ENCODE data around the gene CCDC88B.

The CCDC88B gene

GRCh38 chr11:64339754-64340408 lies at the start of gene CCDC88B:
Gene CCDC88B, plus strand, starts transcription at chr11:64340204. Its CDS starts 63 bp downstream, at chr11:64340267.
- Mint-ChIP-seq H3K27ac (peak within 1 kb of the TSS; percentile 96), H3K36me3 (no peaks in the 10 kb centered on the region), H3K4me3 (peak within 1 kb of the TSS; percentile 88), H3K4me1 (peaks cover 37% of the 10 kb centered on the region), H3K27me3 (no peaks in the 10 kb centered on the region), H3K9me3 (no peaks in the 10 kb centered on the region)

GRCh38 chr11:64290352-64291261 lies 49.4 kb upstream of the CCDC88B start:
- peaks cover 21% of the 10 kb centered on the region for H3K27me3 Mint-ChIP-seq
- peak overlapping the region; percentile 77 for H3K4me3 Mint-ChIP-seq
- H3K27ac Mint-ChIP-seq = peak overlapping the region; percentile 30
- H3K4me1 Mint-ChIP-seq = peaks cover 13% of the 10 kb centered on the region
- peaks cover 2% of the 10 kb centered on the region for H3K36me3 Mint-ChIP-seq
- no peaks in the 10 kb centered on the region for H3K9me3 Mint-ChIP-seq

- peaks cover 24% of the 10 kb centered on the region for H3K27me3 Mint-ChIP-seq
- H3K36me3 Mint-ChIP-seq = peaks cover 2% of the 10 kb centered on the region
- H3K4me1 Mint-ChIP-seq = peaks cover 12% of the 10 kb centered on the region
- peak within 1 kb of the TSS; percentile 30 for H3K27ac Mint-ChIP-seq
- no peaks in the 10 kb centered on the region for H3K9me3 Mint-ChIP-seq
- peak within 1 kb of the TSS; percentile 77 for H3K4me3 Mint-ChIP-seq
Observed at GRCh38 chr11:64291262-64291751, 48.7 kb upstream of the CCDC88B start, which contains the start of gene KCNK4. Gene KCNK4, plus strand, starts transcription at chr11:64291302. Its CDS starts 1,717 bp downstream, at chr11:64293019.

GRCh38 chr11:64291752-64292459 lies 48.1 kb upstream of the CCDC88B start:
- no peak overlapping the region for H3K4me3 Mint-ChIP-seq
- peaks cover 2% of the 10 kb centered on the region for H3K36me3 Mint-ChIP-seq
- H3K27ac Mint-ChIP-seq = no peak overlapping the region
- no peaks in the 10 kb centered on the region for H3K9me3 Mint-ChIP-seq
- H3K4me1 Mint-ChIP-seq = peaks cover 6% of the 10 kb centered on the region
- H3K27me3 Mint-ChIP-seq = peaks cover 29% of the 10 kb centered on the region

GRCh38 chr11:64292460-64293254 lies 47.3 kb upstream of the CCDC88B start:
- H3K36me3 Mint-ChIP-seq = peaks cover 2% of the 10 kb centered on the region
- H3K4me3 Mint-ChIP-seq = peak overlapping the region; percentile 64
- H3K9me3 Mint-ChIP-seq = no peaks in the 10 kb centered on the region
- H3K4me1 Mint-ChIP-seq = peaks cover 7% of the 10 kb centered on the region
- no peak overlapping the region for H3K27ac Mint-ChIP-seq
- peaks cover 33% of the 10 kb centered on the region for H3K27me3 Mint-ChIP-seq

- H3K4me3 Mint-ChIP-seq = no peak overlapping the region
- H3K27ac Mint-ChIP-seq = peak overlapping the region; percentile 20
- H3K36me3 Mint-ChIP-seq = peaks cover 2% of the 10 kb centered on the region
- H3K4me1 Mint-ChIP-seq = peaks cover 12% of the 10 kb centered on the region
- peaks cover 41% of the 10 kb centered on the region for H3K27me3 Mint-ChIP-seq
- no peaks in the 10 kb centered on the region for H3K9me3 Mint-ChIP-seq
Observed at GRCh38 chr11:64294774-64295173, 45.2 kb upstream of the CCDC88B start.

- Mint-ChIP-seq H3K27me3 (peaks cover 42% of the 10 kb centered on the region), H3K4me3 (no peak overlapping the region), H3K36me3 (no peaks in the 10 kb centered on the region), H3K27ac (no peak overlapping the region), H3K9me3 (no peaks in the 10 kb centered on the region), H3K4me1 (peaks cover 16% of the 10 kb centered on the region)
Observed at GRCh38 chr11:64295760-64296159, 44.2 kb upstream of the CCDC88B start.

- H3K27me3 Mint-ChIP-seq = peaks cover 43% of the 10 kb centered on the region
- H3K9me3 Mint-ChIP-seq = no peaks in the 10 kb centered on the region
- no peak overlapping the region for H3K27ac Mint-ChIP-seq
- peaks cover 17% of the 10 kb centered on the region for H3K4me1 Mint-ChIP-seq
- no peak overlapping the region for H3K4me3 Mint-ChIP-seq
- no peaks in the 10 kb centered on the region for H3K36me3 Mint-ChIP-seq
Observed at GRCh38 chr11:64296236-64296635, 43.8 kb upstream of the CCDC88B start.

- Mint-ChIP-seq H3K4me1 (peaks cover 17% of the 10 kb centered on the region), H3K27me3 (peaks cover 43% of the 10 kb centered on the region), H3K9me3 (no peaks in the 10 kb centered on the region), H3K27ac (no peak overlapping the region), H3K4me3 (no peak overlapping the region), H3K36me3 (no peaks in the 10 kb centered on the region)
Observed at GRCh38 chr11:64296830-64297698, 42.9 kb upstream of the CCDC88B start.

- H3K9me3 Mint-ChIP-seq = no peaks in the 10 kb centered on the region
- peaks cover 17% of the 10 kb centered on the region for H3K4me1 Mint-ChIP-seq
- no peak overlapping the region for H3K27ac Mint-ChIP-seq
- no peak overlapping the region for H3K4me3 Mint-ChIP-seq
- H3K27me3 Mint-ChIP-seq = peaks cover 41% of the 10 kb centered on the region
- H3K36me3 Mint-ChIP-seq = no peaks in the 10 kb centered on the region
Observed at GRCh38 chr11:64297699-64298358, 42.2 kb upstream of the CCDC88B start.

GRCh38 chr11:64298966-64299846 lies 40.8 kb upstream of the CCDC88B start:
- Mint-ChIP-seq H3K27me3 (peaks cover 33% of the 10 kb centered on the region), H3K4me3 (peak overlapping the region; percentile 31), H3K4me1 (peaks cover 21% of the 10 kb centered on the region), H3K36me3 (no peaks in the 10 kb centered on the region), H3K9me3 (no peaks in the 10 kb centered on the region), H3K27ac (no peak overlapping the region)

GRCh38 chr11:64299847-64300648 lies 40.0 kb upstream of the CCDC88B start, which contains the start of gene CATSPERZ:
Gene CATSPERZ, plus strand, starts transcription at chr11:64300358. Its CDS starts 53 bp downstream, at chr11:64300411.
- Mint-ChIP-seq H3K4me3 (peak within 1 kb of the TSS; percentile 74), H3K9me3 (no peaks in the 10 kb centered on the region), H3K27ac (no peak within 1 kb of the TSS), H3K27me3 (peaks cover 31% of the 10 kb centered on the region), H3K36me3 (no peaks in the 10 kb centered on the region), H3K4me1 (peaks cover 24% of the 10 kb centered on the region)
